Measurements from ENCODE around the gene ACCS.

The ACCS gene

GRCh38 chr11:44094260-44094868 is 28.3 kb downstream of the ACCS start:
- peak; percentile 78 for DNase-seq (ENCODE audit: low spot score)

- peak; percentile 85 for DNase-seq (ENCODE audit: low spot score)
Measured at GRCh38 chr11:44095506-44096359, 29.7 kb downstream of the ACCS start, which contains the start of gene EXT2. TSS of gene EXT2 (plus strand) at chr11:44095678. CDS start at chr11:44107713, 12,035 bp downstream.

GRCh38 chr11:44096360-44097185 is 30.5 kb downstream of the ACCS start:
- peak; percentile 82 for DNase-seq (ENCODE audit: low spot score)

GRCh38 chr11:44097821-44098220 is 31.8 kb downstream of the ACCS start:
- peak; percentile 26 for DNase-seq (ENCODE audit: low spot score)

- no peak for DNase-seq (ENCODE audit: low spot score)
Measured at GRCh38 chr11:44101098-44101497, 35.0 kb downstream of the ACCS start.

- no peak for DNase-seq (ENCODE audit: low spot score)
Measured at GRCh38 chr11:44104481-44105294, 38.6 kb downstream of the ACCS start.

GRCh38 chr11:44108260-44108659 is 42.2 kb downstream of the ACCS start:
- no peak for DNase-seq (ENCODE audit: low spot score)

GRCh38 chr11:44110231-44110679 is 44.2 kb downstream of the ACCS start:
- peak; percentile 46 for DNase-seq (ENCODE audit: low spot score)

GRCh38 chr11:44112091-44112821 is 46.2 kb downstream of the ACCS start:
- peak; percentile 72 for DNase-seq (ENCODE audit: low spot score)

GRCh38 chr11:44113018-44113417 is 46.9 kb downstream of the ACCS start:
- no peak for DNase-seq (ENCODE audit: low spot score)

GRCh38 chr11:44113572-44113971 is 47.5 kb downstream of the ACCS start:
- no peak for DNase-seq (ENCODE audit: low spot score)

- DNase-seq (ENCODE audit: low spot score) = no peak
Measured at GRCh38 chr11:44116234-44116830, 50.3 kb downstream of the ACCS start.

GRCh38 chr11:44120169-44120568 is 54.1 kb downstream of the ACCS start:
- peak; percentile 9 for DNase-seq (ENCODE audit: low spot score)

- DNase-seq (ENCODE audit: low spot score) = no peak
Measured at GRCh38 chr11:44125598-44125997, 59.5 kb downstream of the ACCS start.

GRCh38 chr11:44126304-44126703 is 60.2 kb downstream of the ACCS start:
- DNase-seq (ENCODE audit: low spot score) = no peak

GRCh38 chr11:44127130-44127529 is 61.1 kb downstream of the ACCS start:
- DNase-seq (ENCODE audit: low spot score) = no peak

GRCh38 chr11:44128729-44129128 is 62.7 kb downstream of the ACCS start:
- no peak for DNase-seq (ENCODE audit: low spot score)

GRCh38 chr11:44130751-44131150 is 64.7 kb downstream of the ACCS start:
- DNase-seq (ENCODE audit: low spot score) = no peak

GRCh38 chr11:44133335-44133946 is 67.4 kb downstream of the ACCS start:
- DNase-seq (ENCODE audit: low spot score) = peak; percentile 42

Measured in kidney tubule cell (primary cell).